H1 (cell line): ENCODE measurements around the gene SPACA4. TPM values are rescaled to one million over a fixed set of nuclear protein-coding genes. Genes with fewer than 3 reads are reported as not detected.

Experiments used
- PHF8 ChIP-seq: fragments of 200-600 bp; sonication (generic); conservative IDR thresholded peaks from 2 replicates; pipeline ENCODE4 v1.7.1; 2012; ENCODE audit warnings: low read depth, mild to moderate bottlenecking, inconsistent platforms, low read length, moderate library complexity
- polyA plus RNA-seq, 7 experiments: library from polyadenylated mRNA; depleted of rRNA in 3 of 7; stranded (reverse) in 5 of 7; unstranded in 2 of 7; fragments of >200 nt in 5 of 7; fragments of 200-250 nt in 2 of 7; gene quantifications; 1 replicate in 5 of 7; 2 replicates in 1 of 7; 4 replicates in 1 of 7; pipeline versions ENCODE4 v1.2.1 to v1.2.3, GENCODE V29; 2011 to 2013; ENCODE audit warnings: missing spikeins in 2 of 7, mixed read lengths in 2 of 7
- total RNA-seq: library from RNA; stranded (reverse); fragmentation: NEBNext Ultra II Directional; extraction: Animal tissue kit (Norgen Biotek cat#: 25700); gene quantifications from 2 replicates; pipeline ENCODE4 v1.2.1, GENCODE V29; 2021

Gene SPACA4
- total and polyA plus RNA-seq, 2 of the 8 experiments (the other 6 are each of a cell fraction or from before 2014, with no cell fraction given): not detected

- TF ChIP-seq PHF8: no peak
Observed at GRCh38 chr19:48642862-48643261, 36.3 kb downstream of the SPACA4 start (continued).
